ENCODE data around the gene SLC1A7. TPM values are rescaled to one million over a fixed set of nuclear protein-coding genes. Genes with fewer than 3 reads are reported as not detected.

The SLC1A7 gene
- total RNA-seq, 1 experiment from 2014 or later: not detected

GRCh38 chr1:53114090-53114489 is 28.3 kb downstream of the SLC1A7 start:
- Histone ChIP-seq H3K27ac (ENCODE audit: low read length) (no peak overlapping the region), H3K9ac (ENCODE audit: low read length) (no peak overlapping the region), H3K4me2 (ENCODE audit: low read depth, low read length, poor library complexity, severe bottlenecking) (no peak overlapping the region), H3K4me1 (ENCODE audit: low read length) (peaks cover 12% of the 10 kb centered on the region), H3K9me2 (replicated peaks; ENCODE audit: insufficient read depth, low read length) (no peaks in the 10 kb centered on the region), H4K20me1 (ENCODE audit: insufficient read depth, low read depth, low read length) (no peaks in the 10 kb centered on the region), H3K9me3 (ENCODE audit: low read length) (no peaks in the 10 kb centered on the region), H3K36me3 (ENCODE audit: insufficient read depth, low read length) (no peaks in the 10 kb centered on the region), H2AFZ (ENCODE audit: low read length) (no peak overlapping the region), H3K4me3 (ENCODE audit: low read length) (no peak overlapping the region), H3K79me2 (ENCODE audit: low read length) (no peaks in the 10 kb centered on the region), H3K27me3 (ENCODE audit: low read length) (no peaks in the 10 kb centered on the region)
- no peak for DNase-seq

- Histone ChIP-seq H3K9me3 (ENCODE audit: low read length) (no peaks in the 10 kb centered on the region), H3K27me3 (ENCODE audit: low read length) (no peaks in the 10 kb centered on the region), H3K4me1 (ENCODE audit: low read length) (peaks cover 12% of the 10 kb centered on the region), H3K27ac (ENCODE audit: low read length) (no peak overlapping the region), H2AFZ (ENCODE audit: low read length) (no peak overlapping the region), H3K9me2 (replicated peaks; ENCODE audit: insufficient read depth, low read length) (no peaks in the 10 kb centered on the region), H3K4me3 (ENCODE audit: low read length) (no peak overlapping the region), H3K79me2 (ENCODE audit: low read length) (no peaks in the 10 kb centered on the region), H3K36me3 (ENCODE audit: insufficient read depth, low read length) (no peaks in the 10 kb centered on the region), H4K20me1 (ENCODE audit: insufficient read depth, low read depth, low read length) (no peaks in the 10 kb centered on the region), H3K4me2 (ENCODE audit: low read depth, low read length, poor library complexity, severe bottlenecking) (no peak overlapping the region), H3K9ac (ENCODE audit: low read length) (no peak overlapping the region)
- no peak for DNase-seq
Measured at GRCh38 chr1:53112861-53113260, 29.6 kb downstream of the SLC1A7 start.

DNA sequence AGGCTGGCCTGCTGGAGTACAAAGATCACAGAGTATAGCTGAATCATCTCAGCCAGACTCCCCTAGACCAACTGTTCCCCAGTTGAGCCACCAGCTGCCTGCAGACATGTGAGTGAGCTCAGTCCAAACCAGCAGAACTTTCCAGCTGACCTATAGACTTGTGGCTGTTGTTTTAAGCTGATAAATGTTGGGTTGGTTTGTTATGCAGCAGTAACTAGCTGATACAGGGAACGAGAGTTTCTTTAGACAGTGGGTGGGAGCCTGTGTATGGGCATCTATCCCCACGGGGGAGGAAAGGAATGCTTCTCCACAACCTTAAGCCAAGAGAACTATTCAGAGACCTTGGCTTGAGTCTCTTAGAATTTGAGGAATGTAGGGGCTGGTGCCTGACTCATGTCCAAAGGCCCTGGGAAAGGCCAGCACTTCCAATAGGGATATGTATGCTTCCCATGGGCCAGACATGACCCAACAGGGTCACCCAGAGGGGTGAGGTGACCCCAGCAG is 30.1 kb downstream of the SLC1A7 start:
- H3K9me3 ChIP-seq (ENCODE audit: low read length): no peaks in the 10 kb centered on the region
- H3K79me2 ChIP-seq (ENCODE audit: low read length): no peaks in the 10 kb centered on the region
- H4K20me1 ChIP-seq (ENCODE audit: insufficient read depth, low read depth, low read length): no peaks in the 10 kb centered on the region
- H3K36me3 ChIP-seq (ENCODE audit: insufficient read depth, low read length): no peaks in the 10 kb centered on the region
- no peak overlapping the region for H3K4me2 ChIP-seq (ENCODE audit: low read depth, low read length, poor library complexity, severe bottlenecking)
- H2AFZ ChIP-seq (ENCODE audit: low read length): no peak overlapping the region
- no peak overlapping the region for H3K4me3 ChIP-seq (ENCODE audit: low read length)
- no peak overlapping the region for H3K27ac ChIP-seq (ENCODE audit: low read length)
- peaks cover 12% of the 10 kb centered on the region for H3K4me1 ChIP-seq (ENCODE audit: low read length)
- no peaks in the 10 kb centered on the region for H3K27me3 ChIP-seq (ENCODE audit: low read length)
- H3K9me2 ChIP-seq (replicated peaks; ENCODE audit: insufficient read depth, low read length): no peaks in the 10 kb centered on the region
- DNase-seq: no peak
- no peak overlapping the region for H3K9ac ChIP-seq (ENCODE audit: low read length)

DNA sequence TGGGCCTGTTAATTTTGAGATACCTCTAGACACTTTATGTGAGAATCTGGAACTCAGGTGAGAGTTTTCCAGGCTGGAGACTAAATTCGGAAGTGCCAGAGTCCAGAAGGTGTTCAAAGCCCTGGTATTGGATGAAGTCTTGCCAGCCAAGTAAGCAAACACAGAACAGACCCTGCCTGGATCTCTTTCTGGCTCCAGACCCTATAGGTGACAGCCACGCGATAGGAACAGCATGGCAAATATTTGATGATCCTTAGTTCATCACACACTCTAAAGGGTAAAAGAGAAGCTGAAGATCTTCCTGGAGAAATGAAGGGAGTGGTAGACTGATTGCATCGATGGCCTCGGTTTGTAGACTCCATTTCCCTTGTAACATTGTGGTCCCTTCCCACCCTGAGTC is 30.7 kb downstream of the SLC1A7 start:
- Histone ChIP-seq H3K9ac (ENCODE audit: low read length) (no peak overlapping the region), H4K20me1 (ENCODE audit: insufficient read depth, low read depth, low read length) (no peaks in the 10 kb centered on the region), H3K4me2 (ENCODE audit: low read depth, low read length, poor library complexity, severe bottlenecking) (no peak overlapping the region), H3K9me3 (ENCODE audit: low read length) (no peaks in the 10 kb centered on the region), H3K4me1 (ENCODE audit: low read length) (peaks cover 12% of the 10 kb centered on the region), H3K27ac (ENCODE audit: low read length) (no peak overlapping the region), H3K36me3 (ENCODE audit: insufficient read depth, low read length) (no peaks in the 10 kb centered on the region), H3K9me2 (replicated peaks; ENCODE audit: insufficient read depth, low read length) (no peaks in the 10 kb centered on the region), H3K79me2 (ENCODE audit: low read length) (no peaks in the 10 kb centered on the region), H2AFZ (ENCODE audit: low read length) (no peak overlapping the region), H3K27me3 (ENCODE audit: low read length) (no peaks in the 10 kb centered on the region), H3K4me3 (ENCODE audit: low read length) (no peak overlapping the region)
- no peak for DNase-seq

DNA sequence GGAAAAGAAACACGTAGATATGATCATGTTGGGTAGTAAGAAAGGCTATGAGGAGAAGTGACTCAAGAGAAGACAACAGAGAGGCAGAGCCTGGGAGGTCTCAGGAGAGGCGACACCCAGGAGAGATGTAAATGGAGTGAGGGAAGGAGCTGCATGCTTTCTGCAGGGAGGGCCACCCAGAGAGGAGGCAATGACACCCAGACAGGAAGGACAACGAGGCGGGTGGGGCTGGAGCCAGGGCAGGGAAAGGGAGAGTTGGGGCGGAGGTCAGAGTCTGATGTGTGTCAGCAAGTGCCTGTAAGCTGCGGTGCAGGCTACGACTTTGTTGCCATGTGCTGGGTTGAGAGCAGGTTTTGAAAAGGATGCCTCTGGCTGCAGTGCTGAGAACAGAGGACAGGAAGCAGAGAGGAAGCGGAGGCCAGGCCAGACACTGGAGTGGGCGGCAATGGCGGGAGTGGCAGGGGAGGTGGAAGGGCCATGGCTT is 31.3 kb downstream of the SLC1A7 start:
- Histone ChIP-seq H3K9me2 (replicated peaks; ENCODE audit: insufficient read depth, low read length) (no peaks in the 10 kb centered on the region), H3K27me3 (ENCODE audit: low read length) (no peaks in the 10 kb centered on the region), H3K4me1 (ENCODE audit: low read length) (peaks cover 12% of the 10 kb centered on the region), H3K9me3 (ENCODE audit: low read length) (no peaks in the 10 kb centered on the region), H4K20me1 (ENCODE audit: insufficient read depth, low read depth, low read length) (no peaks in the 10 kb centered on the region), H3K4me2 (ENCODE audit: low read depth, low read length, poor library complexity, severe bottlenecking) (no peak overlapping the region), H3K9ac (ENCODE audit: low read length) (no peak overlapping the region), H3K27ac (ENCODE audit: low read length) (no peak overlapping the region), H3K36me3 (ENCODE audit: insufficient read depth, low read length) (no peaks in the 10 kb centered on the region), H2AFZ (ENCODE audit: low read length) (no peak overlapping the region), H3K4me3 (ENCODE audit: low read length) (no peak overlapping the region), H3K79me2 (ENCODE audit: low read length) (no peaks in the 10 kb centered on the region)
- no peak for DNase-seq

DNA sequence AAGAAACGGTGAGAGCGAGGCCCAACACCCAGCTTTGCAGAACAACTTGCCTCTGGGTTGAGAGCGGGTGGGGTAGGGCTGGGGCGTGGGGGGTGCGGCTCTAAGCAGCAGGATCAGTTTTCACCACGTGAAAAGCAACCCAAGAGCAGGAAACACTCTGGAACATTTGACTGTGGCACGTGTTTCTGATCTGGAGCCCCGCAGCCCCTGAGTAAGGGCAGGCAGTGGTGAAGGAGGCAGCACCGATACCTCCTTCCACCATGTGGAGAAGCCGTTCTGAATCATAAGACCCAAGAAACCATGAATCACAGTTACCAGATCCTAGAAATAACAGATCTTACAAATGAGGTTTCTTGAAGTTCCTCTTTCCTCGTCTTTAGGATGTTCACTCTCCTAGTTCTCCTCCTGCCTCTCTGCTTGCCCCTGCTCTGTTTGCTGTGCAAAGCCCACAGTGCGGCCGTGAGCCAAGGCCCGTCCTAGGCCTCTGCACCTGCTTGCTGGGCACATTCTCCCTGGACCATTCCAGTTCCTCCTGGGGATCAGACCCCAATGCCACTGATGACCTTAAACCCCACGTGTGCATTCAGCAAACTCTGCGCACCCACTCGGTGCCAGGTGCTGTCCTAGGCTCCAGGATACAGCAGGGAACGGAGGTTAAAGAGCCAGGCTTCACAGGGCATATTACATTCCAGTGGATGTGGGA is 31.9 kb downstream of the SLC1A7 start:
- Histone ChIP-seq H3K9ac (ENCODE audit: low read length) (no peak overlapping the region), H3K27me3 (ENCODE audit: low read length) (no peaks in the 10 kb centered on the region), H3K4me2 (ENCODE audit: low read depth, low read length, poor library complexity, severe bottlenecking) (no peak overlapping the region), H3K4me3 (ENCODE audit: low read length) (no peak overlapping the region), H3K27ac (ENCODE audit: low read length) (no peak overlapping the region), H3K79me2 (ENCODE audit: low read length) (no peaks in the 10 kb centered on the region), H3K9me3 (ENCODE audit: low read length) (no peaks in the 10 kb centered on the region), H3K36me3 (ENCODE audit: insufficient read depth, low read length) (no peaks in the 10 kb centered on the region), H4K20me1 (ENCODE audit: insufficient read depth, low read depth, low read length) (no peaks in the 10 kb centered on the region), H3K4me1 (ENCODE audit: low read length) (peaks cover 12% of the 10 kb centered on the region), H3K9me2 (replicated peaks; ENCODE audit: insufficient read depth, low read length) (no peaks in the 10 kb centered on the region), H2AFZ (ENCODE audit: low read length) (no peak overlapping the region)
- DNase-seq: peak; percentile 51

GRCh38 chr1:53108646-53109580 is 33.5 kb downstream of the SLC1A7 start:
- Histone ChIP-seq H3K9ac (ENCODE audit: low read length) (no peak overlapping the region), H3K4me1 (ENCODE audit: low read length) (peaks cover 12% of the 10 kb centered on the region), H3K9me3 (ENCODE audit: low read length) (no peaks in the 10 kb centered on the region), H3K27me3 (ENCODE audit: low read length) (no peaks in the 10 kb centered on the region), H3K79me2 (ENCODE audit: low read length) (no peaks in the 10 kb centered on the region), H3K4me3 (ENCODE audit: low read length) (no peak overlapping the region), H3K9me2 (replicated peaks; ENCODE audit: insufficient read depth, low read length) (no peaks in the 10 kb centered on the region), H3K36me3 (ENCODE audit: insufficient read depth, low read length) (no peaks in the 10 kb centered on the region), H4K20me1 (ENCODE audit: insufficient read depth, low read depth, low read length) (no peaks in the 10 kb centered on the region), H2AFZ (ENCODE audit: low read length) (no peak overlapping the region), H3K4me2 (ENCODE audit: low read depth, low read length, poor library complexity, severe bottlenecking) (no peak overlapping the region), H3K27ac (ENCODE audit: low read length) (no peak overlapping the region)
- DNase-seq: no peak

Measured in Karpas-422 (cell line).